ENCODE data around the gene DCP1A.

The DCP1A gene

GRCh38 chr3:53234130-53234840 lies 113.1 kb downstream of the DCP1A start:
- peaks cover 72% of the 10 kb centered on the region for H3K36me3 ChIP-seq (replicated peaks; ENCODE audit: low read depth, low read length)
- H3K9ac ChIP-seq (ENCODE audit: low read length), result no peak overlapping the region
- H4K20me1 ChIP-seq (ENCODE audit: insufficient read depth, low read length), result peaks cover 8% of the 10 kb centered on the region
- H3K27me3 ChIP-seq (ENCODE audit: low read depth, low read length), result no peaks in the 10 kb centered on the region
- H3K9me3 ChIP-seq (ENCODE audit: insufficient read depth, low read length), result no peaks in the 10 kb centered on the region
- H3K79me2 ChIP-seq (ENCODE audit: low read length), result peaks cover 5% of the 10 kb centered on the region; the same call in 1 of the 2 replicates
- H3K27ac ChIP-seq (ENCODE audit: low read length), result no peak overlapping the region
- TF ChIP-seq, protein P1, sequence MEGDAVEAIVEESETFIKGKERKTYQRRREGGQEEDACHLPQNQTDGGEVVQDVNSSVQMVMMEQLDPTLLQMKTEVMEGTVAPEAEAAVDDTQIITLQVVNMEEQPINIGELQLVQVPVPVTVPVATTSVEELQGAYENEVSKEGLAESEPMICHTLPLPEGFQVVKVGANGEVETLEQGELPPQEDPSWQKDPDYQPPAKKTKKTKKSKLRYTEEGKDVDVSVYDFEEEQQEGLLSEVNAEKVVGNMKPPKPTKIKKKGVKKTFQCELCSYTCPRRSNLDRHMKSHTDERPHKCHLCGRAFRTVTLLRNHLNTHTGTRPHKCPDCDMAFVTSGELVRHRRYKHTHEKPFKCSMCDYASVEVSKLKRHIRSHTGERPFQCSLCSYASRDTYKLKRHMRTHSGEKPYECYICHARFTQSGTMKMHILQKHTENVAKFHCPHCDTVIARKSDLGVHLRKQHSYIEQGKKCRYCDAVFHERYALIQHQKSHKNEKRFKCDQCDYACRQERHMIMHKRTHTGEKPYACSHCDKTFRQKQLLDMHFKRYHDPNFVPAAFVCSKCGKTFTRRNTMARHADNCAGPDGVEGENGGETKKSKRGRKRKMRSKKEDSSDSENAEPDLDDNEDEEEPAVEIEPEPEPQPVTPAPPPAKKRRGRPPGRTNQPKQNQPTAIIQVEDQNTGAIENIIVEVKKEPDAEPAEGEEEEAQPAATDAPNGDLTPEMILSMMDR (IDR thresholded peaks at IDR 0.05; ENCODE audit: low read depth, low read length), result no peak
- TF ChIP-seq EZH2phosphoT487 (IDR thresholded peaks at IDR 0.05; ENCODE audit: low read depth), result no peak
- H2AFZ ChIP-seq (ENCODE audit: low read depth, low read length), result no peak overlapping the region
- H3K4me1 ChIP-seq (ENCODE audit: low read length), result no peaks in the 10 kb centered on the region
- H3K4me3 ChIP-seq (ENCODE audit: low read length), result no peak overlapping the region
- no peak overlapping the region for H3K4me2 ChIP-seq (ENCODE audit: low read length)
